ES-I3 (cell line): ENCODE measurements around the gene SPACDR.

ENCODE experiments used
- H3K36me3 ChIP-seq: 2 replicates; pipeline ENCODE4 v1.6.1; 2013; ENCODE audit warnings: mild to moderate bottlenecking, low read length, control low read depth, moderate library complexity; ENCODE audit not compliant: insufficient read depth
- H3K4me1 ChIP-seq: 2 replicates; pipeline ENCODE4 v1.6.1; 2013; ENCODE audit warnings: mild to moderate bottlenecking, control low read depth, low read length; ENCODE audit not compliant: insufficient read depth
- H3K9ac ChIP-seq: 2 replicates; pipeline ENCODE4 v1.6.1; 2013; ENCODE audit warnings: low read depth, mild to moderate bottlenecking, low read length, moderate library complexity
- H3K9me3 ChIP-seq: 2 replicates; pipeline ENCODE4 v1.6.1; 2013; ENCODE audit warnings: mild to moderate bottlenecking, low read length, moderate library complexity; ENCODE audit not compliant: control insufficient read depth, insufficient read depth

SPACDR gene

DNA sequence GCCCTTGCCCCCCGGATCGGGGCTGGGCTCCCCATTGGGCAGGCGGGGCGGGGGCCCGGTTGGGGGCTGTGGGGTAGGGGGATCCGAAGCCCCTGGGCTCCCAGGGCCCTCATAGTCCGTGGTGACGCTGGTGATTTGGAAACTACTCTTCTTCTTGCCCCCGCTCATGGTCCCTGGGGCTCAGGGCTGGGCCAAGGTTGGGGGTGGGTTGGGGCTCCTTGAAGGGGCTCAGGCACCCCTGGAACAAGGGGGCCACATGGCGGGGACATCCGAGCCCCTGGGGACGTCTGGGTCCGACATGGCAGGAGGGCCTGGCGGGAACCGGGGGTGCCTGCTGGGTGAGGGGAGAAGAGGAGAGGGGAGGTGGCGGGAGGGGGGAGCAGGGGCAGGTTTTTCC lies 13.8 kb upstream of the SPACDR start:
- Histone ChIP-seq H3K4me1 (peaks cover 8% of the 10 kb centered on the region; the same call in 1 of the 2 replicates), H3K9me3 (no peaks in the 10 kb centered on the region), H3K36me3 (no peaks in the 10 kb centered on the region), H3K9ac (peak overlapping the region; percentile 83)

DNA sequence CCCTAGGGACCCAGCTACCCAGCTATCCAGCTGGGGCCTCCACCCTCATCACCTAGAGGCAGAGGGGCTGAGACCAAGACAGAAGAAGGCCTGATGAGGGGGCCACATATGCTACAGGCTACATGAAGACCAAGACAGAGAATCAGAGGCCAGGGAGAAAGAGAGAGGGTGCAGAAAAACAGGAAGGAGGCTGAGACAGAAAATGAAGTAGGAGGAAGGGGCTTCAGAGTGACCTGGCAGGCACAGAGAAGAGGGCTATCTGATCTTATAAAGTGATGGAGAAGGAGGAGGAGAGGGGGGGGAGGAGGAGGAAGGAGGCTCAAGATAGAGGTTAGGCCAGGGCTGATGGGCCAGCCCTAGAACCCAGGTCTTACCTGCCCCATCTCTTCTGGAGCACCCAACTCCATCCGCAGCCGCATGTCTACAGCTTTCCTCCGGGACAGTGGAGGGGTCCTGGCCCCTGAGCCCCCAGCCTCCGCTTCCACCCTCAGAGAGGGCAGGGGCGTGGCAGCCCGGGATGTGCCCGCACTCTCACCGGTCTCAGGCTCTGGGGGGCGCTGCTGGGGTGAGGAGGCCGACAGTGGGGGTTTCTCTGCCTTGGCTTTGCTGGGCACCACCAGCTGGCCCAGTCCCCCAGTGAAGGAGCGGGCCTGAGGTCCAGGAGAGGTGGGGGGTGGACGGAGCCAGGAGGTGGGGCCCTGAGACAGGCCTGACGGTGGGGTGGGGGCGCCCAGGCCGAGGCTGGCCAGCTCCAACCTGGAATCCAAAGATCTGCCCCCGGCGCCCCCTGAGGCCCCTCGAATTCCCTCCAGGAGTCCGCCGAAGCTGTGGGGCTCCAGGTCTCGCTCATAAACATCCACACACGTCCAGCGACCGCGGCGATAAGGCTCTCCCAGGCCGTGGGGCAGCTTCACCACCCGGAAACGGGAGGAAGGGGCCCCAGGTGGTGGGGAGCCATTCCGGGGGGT lies 13.1 kb upstream of the SPACDR start:
- peaks cover 8% of the 10 kb centered on the region; the same call in 1 of the 2 replicates for H3K4me1 ChIP-seq
- H3K9me3 ChIP-seq, result no peaks in the 10 kb centered on the region
- peak overlapping the region; percentile 41; the same call in 1 of the 2 replicates for H3K9ac ChIP-seq
- H3K36me3 ChIP-seq, result no peaks in the 10 kb centered on the region

DNA sequence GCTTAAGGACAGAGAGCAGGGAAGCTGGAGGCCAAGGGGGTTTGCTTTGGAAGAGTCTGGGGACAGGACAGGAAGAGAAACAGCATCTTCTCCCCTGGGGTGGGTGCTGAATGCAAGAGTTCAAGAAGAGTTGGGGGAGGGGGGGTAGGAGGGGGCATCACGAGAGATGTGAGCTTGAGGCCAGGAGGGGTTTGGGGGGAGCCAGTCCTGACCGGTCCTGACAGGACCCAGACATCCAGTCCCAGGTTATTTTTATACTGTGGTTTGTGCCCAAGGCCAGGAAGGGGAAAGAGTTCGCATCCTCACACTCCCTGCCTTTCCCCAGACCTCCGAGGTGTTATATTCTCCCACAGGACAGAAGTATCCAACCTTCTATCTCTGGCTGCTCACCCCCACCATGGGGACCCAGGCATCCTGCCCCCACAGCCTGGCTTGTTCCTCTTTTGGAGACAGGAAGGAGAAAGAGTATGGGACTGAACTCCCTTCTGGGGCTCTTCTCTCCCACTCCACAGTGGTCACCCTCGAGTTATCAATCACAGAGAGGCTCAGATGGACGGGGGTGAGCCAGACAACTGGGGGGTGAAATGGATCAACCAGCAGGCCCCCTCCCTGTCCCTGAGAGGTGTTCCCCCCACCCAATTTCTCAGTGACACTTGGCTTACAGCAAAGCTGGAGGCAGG lies 12.2 kb upstream of the SPACDR start:
- Histone ChIP-seq H3K9ac (peak overlapping the region; percentile 20; the same call in 1 of the 2 replicates), H3K4me1 (peaks cover 8% of the 10 kb centered on the region; the same call in 1 of the 2 replicates), H3K36me3 (no peaks in the 10 kb centered on the region), H3K9me3 (no peaks in the 10 kb centered on the region)

DNA sequence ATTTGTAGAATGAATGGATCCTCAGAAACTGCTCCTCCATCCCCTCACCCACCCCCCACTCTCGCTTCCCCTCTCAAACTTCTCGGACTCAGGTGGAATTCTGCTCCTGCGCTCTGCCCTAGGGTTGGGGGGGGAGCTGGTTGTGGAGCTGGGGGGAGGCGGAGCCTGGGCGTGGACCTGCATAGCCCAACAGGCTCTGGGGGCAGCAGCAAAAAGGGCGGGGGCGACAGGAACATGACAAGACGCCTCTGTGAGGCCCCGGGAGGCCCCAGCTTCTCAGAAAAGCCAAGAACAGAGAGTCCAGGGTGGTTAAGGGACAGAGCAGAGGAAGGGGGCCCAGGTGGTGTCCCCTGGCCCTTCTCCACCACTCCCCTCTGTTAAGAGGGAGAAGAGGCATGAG lies 11.5 kb upstream of the SPACDR start:
- Histone ChIP-seq H3K4me1 (peaks cover 8% of the 10 kb centered on the region; the same call in 1 of the 2 replicates), H3K9me3 (no peaks in the 10 kb centered on the region), H3K36me3 (no peaks in the 10 kb centered on the region), H3K9ac (peak overlapping the region; percentile 20)

DNA sequence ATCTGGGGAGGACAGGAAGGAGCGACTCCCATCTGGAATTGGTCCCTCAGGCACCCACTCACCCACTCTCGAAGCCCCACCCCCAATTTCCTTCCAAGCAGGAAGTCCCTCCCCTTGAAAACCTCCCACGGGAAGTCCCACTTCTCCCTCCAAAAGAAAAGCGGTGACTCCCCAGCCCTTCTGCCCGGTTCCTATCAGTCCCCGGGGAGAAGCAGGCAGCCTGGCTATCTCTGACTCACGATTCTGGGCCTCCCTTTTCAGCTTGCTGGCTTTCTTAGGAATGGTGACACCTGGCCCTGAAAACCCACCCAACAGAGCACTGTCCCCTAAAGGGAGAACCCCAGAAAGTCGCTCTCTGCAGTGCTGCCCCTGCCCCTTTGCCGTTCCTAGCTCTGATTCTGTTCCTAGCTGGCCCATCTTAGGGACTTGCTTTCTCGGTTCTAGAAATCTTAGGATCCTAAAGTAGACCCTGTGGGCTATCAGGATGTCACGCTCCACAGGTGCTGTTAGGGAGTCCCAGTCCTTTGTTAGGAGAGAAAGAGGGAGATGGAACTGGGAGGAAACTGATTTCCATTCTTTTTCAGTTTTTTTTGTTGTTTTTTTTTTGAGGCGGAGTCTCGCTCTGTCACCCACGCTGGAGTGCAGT lies 8.9 kb upstream of the SPACDR start:
- Histone ChIP-seq H3K9ac (no peak overlapping the region), H3K36me3 (no peaks in the 10 kb centered on the region), H3K4me1 (peaks cover 12% of the 10 kb centered on the region; the same call in 1 of the 2 replicates), H3K9me3 (no peaks in the 10 kb centered on the region)

DNA sequence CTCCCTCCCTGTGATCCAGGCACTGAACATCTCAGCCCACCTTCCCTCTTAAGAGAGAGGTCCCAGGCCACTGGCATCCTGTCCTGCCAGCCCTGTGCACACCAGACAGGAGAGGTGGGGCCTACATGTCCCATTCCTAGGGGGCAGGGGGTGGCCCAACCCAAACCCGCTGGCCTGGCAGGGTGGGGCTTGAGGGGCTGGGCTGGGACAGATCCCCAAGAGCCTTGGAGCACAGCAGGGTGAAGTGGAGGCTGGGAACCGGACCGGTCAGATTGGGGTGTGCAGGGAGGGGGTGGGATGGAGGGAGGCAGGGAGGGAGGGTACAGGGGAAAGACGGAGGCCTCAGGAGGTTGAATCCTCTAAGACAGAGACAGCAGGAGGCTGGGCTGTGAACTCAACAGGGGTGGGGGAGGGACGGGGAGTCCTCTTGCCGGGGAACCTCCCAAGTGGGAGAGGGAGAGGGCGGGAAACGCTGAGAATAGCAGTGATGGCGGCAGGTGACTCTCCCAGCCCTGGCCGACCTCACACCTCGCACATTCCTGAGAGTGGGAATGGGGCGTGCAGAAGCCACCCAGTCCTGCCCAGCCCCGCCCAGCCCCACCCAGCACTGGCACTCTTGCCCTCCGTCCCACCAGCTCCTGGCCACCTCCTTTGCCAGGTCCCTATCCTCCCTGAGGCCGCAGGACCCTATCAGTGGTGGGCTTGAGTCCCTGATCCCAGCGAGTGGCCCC lies 8.2 kb upstream of the SPACDR start:
- Histone ChIP-seq H3K9me3 (no peaks in the 10 kb centered on the region), H3K4me1 (peaks cover 12% of the 10 kb centered on the region; the same call in 1 of the 2 replicates), H3K36me3 (no peaks in the 10 kb centered on the region), H3K9ac (no peak overlapping the region)

DNA sequence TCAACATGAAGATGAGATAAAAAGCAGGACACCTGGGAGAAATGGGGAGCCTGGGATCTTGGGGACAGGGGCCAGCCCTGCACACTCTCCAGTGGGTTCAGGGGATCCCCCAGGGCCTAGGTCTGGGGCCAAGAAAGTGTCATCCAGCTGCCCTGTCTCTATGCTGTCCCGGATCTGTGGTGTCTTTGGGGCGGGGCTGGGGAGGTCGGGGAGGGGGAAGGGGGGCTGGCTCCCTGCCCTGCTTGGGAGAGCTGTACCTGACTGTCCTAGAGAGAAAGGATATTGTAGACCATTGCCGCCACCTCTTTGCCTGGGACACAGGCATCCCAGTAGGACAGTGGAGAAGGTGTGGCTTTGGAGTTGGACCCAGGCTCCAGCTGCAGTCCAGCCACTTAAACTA lies 7.0 kb upstream of the SPACDR start:
- Histone ChIP-seq H3K4me1 (peaks cover 4% of the 10 kb centered on the region; the same call in 1 of the 2 replicates), H3K9me3 (no peaks in the 10 kb centered on the region), H3K9ac (no peak overlapping the region), H3K36me3 (no peaks in the 10 kb centered on the region)

DNA sequence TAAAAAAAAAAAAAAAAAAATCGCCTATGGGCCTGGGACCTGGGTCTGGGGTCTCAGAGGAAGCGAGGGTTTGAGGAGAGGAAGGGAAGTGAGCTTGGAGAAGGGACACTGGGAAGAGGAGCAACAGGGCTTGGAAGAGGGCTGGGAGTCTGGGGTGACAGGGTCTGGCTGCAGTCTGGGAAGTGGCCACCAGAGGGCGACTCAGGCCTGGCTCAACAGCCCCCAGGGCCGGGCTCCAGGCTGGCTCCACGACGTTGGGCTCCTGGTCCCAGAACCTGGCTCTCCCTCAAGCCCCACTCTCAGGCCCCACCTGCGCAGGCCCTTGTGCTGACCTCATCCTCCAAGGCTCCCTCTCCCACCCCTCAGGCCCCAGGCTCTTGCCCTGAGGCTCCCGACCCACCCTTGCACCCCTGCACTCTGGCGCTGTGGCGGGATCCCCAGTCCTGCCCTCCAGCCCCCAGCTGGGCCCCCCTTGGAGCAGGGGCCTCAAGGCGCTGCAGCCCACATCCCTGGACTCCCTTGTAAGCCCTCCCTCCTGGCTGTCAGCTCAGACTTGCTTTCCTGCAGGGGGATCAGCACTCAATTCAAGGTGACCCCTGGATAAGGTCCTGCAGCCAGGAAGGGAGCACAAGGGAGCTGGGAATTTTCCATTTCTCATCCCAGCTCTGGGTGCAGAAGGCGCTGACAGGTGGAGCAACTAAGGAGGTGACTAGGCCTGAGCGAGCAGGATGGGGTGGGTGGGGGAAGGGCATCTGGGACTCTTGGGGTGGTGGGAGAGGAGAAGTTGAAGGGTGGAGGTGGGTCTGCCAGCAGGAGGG lies 5.4 kb upstream of the SPACDR start:
- Histone ChIP-seq H3K9ac (no peak overlapping the region), H3K9me3 (no peaks in the 10 kb centered on the region), H3K4me1 (peaks cover 4% of the 10 kb centered on the region; the same call in 1 of the 2 replicates), H3K36me3 (no peaks in the 10 kb centered on the region)

DNA sequence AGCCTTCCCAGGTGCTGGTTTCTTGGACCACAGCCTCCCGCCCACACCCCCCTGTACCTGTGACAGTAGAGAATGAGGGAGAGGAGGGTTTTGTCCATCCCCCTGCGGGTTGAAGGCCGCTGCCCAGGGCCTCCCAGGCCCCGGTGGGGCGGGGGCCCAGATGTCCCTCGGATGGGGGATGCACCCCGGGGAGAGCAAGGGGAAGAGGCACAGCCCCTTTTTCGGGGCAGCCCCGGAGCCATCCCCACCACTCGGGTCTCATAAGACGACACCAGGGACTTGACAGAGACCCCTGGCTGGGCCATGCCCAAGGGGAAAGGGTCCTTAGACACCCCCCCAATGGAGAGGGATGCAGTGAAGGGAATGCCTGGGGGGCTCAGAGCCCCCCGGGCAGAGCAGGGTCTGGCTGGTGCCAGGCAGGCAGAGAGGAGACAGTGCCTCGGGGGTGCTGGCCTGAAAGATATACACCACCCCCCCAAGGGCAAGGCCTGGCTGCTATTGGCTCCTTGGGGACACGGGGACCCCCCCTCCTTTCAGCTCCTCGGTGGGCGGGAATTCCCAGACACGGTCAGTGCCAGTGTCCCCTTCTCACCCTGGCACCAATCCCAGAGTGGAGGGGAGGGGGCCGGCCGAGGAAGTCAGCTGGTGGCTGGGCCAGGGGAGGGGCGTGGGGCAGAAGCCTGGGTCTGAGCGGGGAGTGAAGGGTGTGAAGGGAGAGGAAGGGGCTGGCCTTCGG lies 3.7 kb upstream of the SPACDR start:
- Histone ChIP-seq H3K4me1 (peaks cover 4% of the 10 kb centered on the region; the same call in 1 of the 2 replicates), H3K9ac (no peak overlapping the region), H3K36me3 (no peaks in the 10 kb centered on the region), H3K9me3 (no peaks in the 10 kb centered on the region)

DNA sequence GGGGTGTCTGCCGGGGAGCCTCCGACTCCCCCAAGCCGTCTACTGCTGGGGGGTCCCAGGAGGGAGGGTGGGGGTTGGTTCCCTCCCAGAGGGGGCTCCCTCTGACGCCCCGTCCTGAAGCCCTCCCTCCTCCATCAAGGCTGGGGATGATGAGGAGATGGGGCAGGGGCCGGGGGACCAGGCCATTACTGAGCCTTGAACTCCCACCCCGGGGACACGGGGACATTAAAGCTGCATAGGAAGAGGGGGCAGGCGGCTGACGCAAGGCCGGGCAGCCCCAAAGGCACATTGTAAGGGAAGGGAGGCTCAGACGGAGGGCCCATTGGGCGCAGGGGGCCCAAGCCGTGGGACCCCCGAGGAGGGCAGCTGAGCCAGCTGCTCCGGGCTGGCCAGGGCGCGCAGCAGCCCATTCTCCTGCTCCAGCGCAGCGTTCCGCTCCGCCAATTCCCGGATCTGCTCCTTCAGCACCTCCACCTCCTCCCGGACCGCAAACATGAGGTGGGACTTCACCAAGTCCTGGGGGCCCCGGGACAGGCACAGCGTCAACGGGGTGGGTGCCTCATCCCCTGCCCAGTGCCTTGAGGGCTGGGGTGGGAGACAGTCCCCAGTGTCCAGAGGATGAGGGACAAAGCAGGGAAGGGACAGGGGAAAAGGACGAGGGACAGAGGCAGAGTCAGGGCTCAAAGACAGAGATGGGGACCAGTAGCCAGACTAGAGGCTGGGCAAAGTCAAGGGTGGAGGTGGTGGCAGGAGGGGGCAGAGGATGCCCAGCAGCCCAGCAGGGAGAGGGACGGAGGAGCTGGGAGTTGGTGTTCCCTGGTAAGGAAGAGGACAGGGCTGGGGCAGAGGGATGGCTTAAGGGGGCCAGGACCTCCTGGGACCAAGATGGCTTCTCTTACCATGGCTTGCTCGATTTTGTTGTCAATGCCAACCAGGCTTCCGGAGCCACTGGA lies 2.9 kb upstream of the SPACDR start:
- H3K4me1 ChIP-seq, result peaks cover 4% of the 10 kb centered on the region; the same call in 1 of the 2 replicates
- H3K9ac ChIP-seq, result no peak overlapping the region
- no peaks in the 10 kb centered on the region for H3K36me3 ChIP-seq
- no peaks in the 10 kb centered on the region for H3K9me3 ChIP-seq

DNA sequence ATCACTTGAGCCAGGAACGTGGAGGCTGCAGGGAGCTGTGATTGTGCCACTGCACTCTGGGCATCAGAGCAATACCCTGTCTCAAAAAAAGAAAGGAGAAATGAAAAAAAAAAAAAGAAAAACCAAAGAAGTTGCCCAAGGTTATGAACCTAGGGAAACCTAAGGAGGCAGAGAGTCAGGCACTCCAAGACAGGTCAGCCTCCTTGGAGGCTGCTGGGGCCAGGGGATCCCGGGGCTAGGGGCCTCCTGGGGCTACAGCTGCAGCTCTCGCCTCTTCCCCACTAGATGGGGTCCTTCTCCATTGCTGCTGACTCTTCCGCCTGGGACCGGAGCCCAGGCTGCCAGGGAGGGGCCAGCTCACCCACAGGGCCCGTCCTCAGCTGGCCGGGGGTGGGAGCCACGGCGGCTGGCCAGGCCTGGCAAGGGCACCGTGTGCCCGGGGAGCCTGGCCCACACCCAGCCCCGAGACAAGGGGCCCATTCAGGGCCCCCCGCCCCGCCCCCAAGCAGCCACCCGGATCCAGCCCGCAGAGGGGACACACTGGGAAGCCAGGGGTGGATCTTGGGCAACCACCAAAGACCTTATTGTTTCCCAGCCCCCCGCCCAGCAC lies 1.7 kb upstream of the SPACDR start:
- Histone ChIP-seq H3K4me1 (peaks cover 4% of the 10 kb centered on the region; the same call in 1 of the 2 replicates), H3K9me3 (no peaks in the 10 kb centered on the region), H3K36me3 (no peaks in the 10 kb centered on the region), H3K9ac (peak overlapping the region; percentile 36; the same call in 1 of the 2 replicates)
